ENCODE data around the gene ARHGAP15. TPM values are rescaled to one million over a fixed set of nuclear protein-coding genes. Genes with fewer than 3 reads are reported as not detected.

Gene ARHGAP15
- total RNA-seq, 1 experiment from 2014 or later: 0.42 TPM

- CTCF ChIA-PET: no interaction called here
- no peak overlapping the region for H3K27ac ChIP-seq (ENCODE audit: low read depth, low read length)
- no peaks in the 10 kb centered on the region for H3K79me2 ChIP-seq (ENCODE audit: insufficient read depth, low read length)
- DNase-seq (ENCODE audit: low read depth, low spot score) (no peak), ATAC-seq (no peak)
- no peaks in the 10 kb centered on the region for H3K9me2 ChIP-seq (ENCODE audit: insufficient read depth)
- no peak overlapping the region for H2AFZ ChIP-seq (ENCODE audit: low read depth, low read length, poor library complexity, severe bottlenecking)
- H3K4me2 ChIP-seq (ENCODE audit: low read length): no peak overlapping the region
- no peaks in the 10 kb centered on the region for H3K9me3 ChIP-seq (ENCODE audit: control insufficient read depth in 1 of 2, insufficient read depth in 1 of 2, low read depth in 1 of 2, low read length in 2 of 2)
- no peaks in the 10 kb centered on the region; the same call in 1 of the 2 replicates for H4K20me1 ChIP-seq (ENCODE audit: insufficient read depth)
- no TSS peak for BruUV-seq (replicated peaks)
- H3K4me3 ChIP-seq (replicated peaks in 1 of 2; ENCODE audit: low read depth in 1 of 2, low read length in 2 of 2): no peak overlapping the region
- peaks cover 14% of the 10 kb centered on the region; the same call in 1 of the 2 replicates for H3K27me3 ChIP-seq (ENCODE audit: insufficient read depth, low read length)
- TF ChIP-seq RAD21 (IDR thresholded peaks at IDR 0.05; ENCODE audit: low read depth): 0 out of 2 replicates have a peak, but pooled peaks have one; percentile 15
- TF ChIP-seq EZH2phosphoT487 (IDR thresholded peaks at IDR 0.05; ENCODE audit: borderline replicate concordance): no peak
- TF ChIP-seq CTCF (IDR thresholded peaks at IDR 0.05 in 2 of 3, conservative IDR thresholded peaks at IDR 0.05 in 1 of 3; ENCODE audit: borderline replicate concordance in 1 of 3, insufficient read depth in 1 of 3, low read depth in 2 of 3, low read length in 2 of 3): 0 out of 6 replicates have a peak, but pooled peaks of 1 of the 3 experiments have one; percentile 19
- H3K9ac ChIP-seq (ENCODE audit: low read length): no peak overlapping the region
- no peaks in the 10 kb centered on the region for H3K36me3 ChIP-seq (ENCODE audit: control insufficient read depth in 1 of 2, insufficient read depth in 2 of 2, low read length in 2 of 2)
- RAD21 ChIA-PET (ENCODE audit: low non-redundant PET in 1 of 2, low total read pairs in 2 of 2, uncharacterized antibody in 2 of 2, unreplicated experiment in 2 of 2): no interaction called here
- POLR2A ChIA-PET: no interaction called here
- H3K4me1 ChIP-seq (ENCODE audit: control insufficient read depth in 1 of 2, insufficient read depth in 2 of 2, low read length in 2 of 2): no peaks in the 10 kb centered on the region
- intact Hi-C loops (cut with micrococcal nuclease): no loop called here
Observed at GRCh38 chr2:143433251-143433650, 304.0 kb downstream of the ARHGAP15 start.

GRCh38 chr2:143433840-143434239 is 304.6 kb downstream of the ARHGAP15 start:
- RAD21 ChIA-PET (ENCODE audit: low non-redundant PET in 1 of 2, low total read pairs in 2 of 2, uncharacterized antibody in 2 of 2, unreplicated experiment in 2 of 2): no interaction called here
- intact Hi-C loops (cut with micrococcal nuclease): no loop called here
- H3K9me3 ChIP-seq (ENCODE audit: control insufficient read depth in 1 of 2, insufficient read depth in 1 of 2, low read depth in 1 of 2, low read length in 2 of 2): no peaks in the 10 kb centered on the region
- no peak for TF ChIP-seq ZFX (IDR thresholded peaks at IDR 0.05)
- TF ChIP-seq CEBPB (IDR thresholded peaks at IDR 0.05; ENCODE audit: low read depth): no peak
- TF ChIP-seq ZBTB33 (IDR thresholded peaks at IDR 0.05; ENCODE audit: extremely low read depth, insufficient replicate concordance, low read length): no peak
- TF ChIP-seq POLR2A (IDR thresholded peaks at IDR 0.05; ENCODE audit: borderline replicate concordance, extremely low read depth, insufficient read depth, insufficient read length): no peak
- TF ChIP-seq EZH2 (IDR thresholded peaks at IDR 0.05): no peak
- TF ChIP-seq ATF3 (IDR thresholded peaks at IDR 0.05): no peak
- no peak for TF ChIP-seq EGR1 (IDR thresholded peaks at IDR 0.05; ENCODE audit: low read depth)
- TF ChIP-seq SRF (IDR thresholded peaks at IDR 0.05; ENCODE audit: low read depth): no peak
- TF ChIP-seq ELF1 (IDR thresholded peaks at IDR 0.05; ENCODE audit: borderline replicate concordance, low read depth): no peak
- no peak for TF ChIP-seq SIN3A (IDR thresholded peaks at IDR 0.05; ENCODE audit: low read depth)
- no peak for TF ChIP-seq TCF7L2 (IDR thresholded peaks at IDR 0.05; ENCODE audit: borderline replicate concordance, extremely low read depth, insufficient read depth, insufficient read length)
- no peak for TF ChIP-seq EZH2phosphoT487 (IDR thresholded peaks at IDR 0.05; ENCODE audit: borderline replicate concordance)
- TF ChIP-seq SP1 (IDR thresholded peaks at IDR 0.05; ENCODE audit: low read depth): no peak
- no peak for TF ChIP-seq JUND (IDR thresholded peaks at IDR 0.05)
- no peak for TF ChIP-seq RAD21 (IDR thresholded peaks at IDR 0.05; ENCODE audit: low read depth)

More at GRCh38 chr2:143433840-143434239, 304.6 kb downstream of the ARHGAP15 start:
- peaks cover 14% of the 10 kb centered on the region; the same call in 1 of the 2 replicates for H3K27me3 ChIP-seq (ENCODE audit: insufficient read depth, low read length)
- ChIA-PET POLR2A (no interaction called here), CTCF (no interaction called here)
- no peak overlapping the region for H2AFZ ChIP-seq (ENCODE audit: low read depth, low read length, poor library complexity, severe bottlenecking)
- no peak overlapping the region for H3K9ac ChIP-seq (ENCODE audit: low read length)
- no peak overlapping the region for H3K4me3 ChIP-seq (replicated peaks in 1 of 2; ENCODE audit: low read depth in 1 of 2, low read length in 2 of 2)
- no peaks in the 10 kb centered on the region for H3K9me2 ChIP-seq (ENCODE audit: insufficient read depth)
- no peaks in the 10 kb centered on the region for H3K4me1 ChIP-seq (ENCODE audit: control insufficient read depth in 1 of 2, insufficient read depth in 2 of 2, low read length in 2 of 2)
- no peaks in the 10 kb centered on the region for H3K79me2 ChIP-seq (ENCODE audit: insufficient read depth, low read length)
- no peaks in the 10 kb centered on the region for H3K36me3 ChIP-seq (ENCODE audit: control insufficient read depth in 1 of 2, insufficient read depth in 2 of 2, low read length in 2 of 2)
- H4K20me1 ChIP-seq (ENCODE audit: insufficient read depth): no peaks in the 10 kb centered on the region; the same call in 1 of the 2 replicates
- no peak for DNase-seq (ENCODE audit: low read depth, low spot score)
- ATAC-seq: no peak
- H3K27ac ChIP-seq (ENCODE audit: low read depth, low read length): no peak overlapping the region
- no peak overlapping the region for H3K4me2 ChIP-seq (ENCODE audit: low read length)
- BruUV-seq (replicated peaks): no TSS peak
